DND-41 (cell line): ENCODE data around the gene MCOLN1.

Experiments used
- ATAC-seq: fragments of 200-7000 bp; cut with Tn5 transposase; 3 replicates; pipeline ENCODE4 v1.9.1; 2021; ENCODE audit warnings: low read depth; ENCODE audit not compliant: insufficient read depth
- DNase-seq: peaks from one replicate; pipeline ENCODE4 v3.0.0-alpha.2; 2020
- H2AFZ ChIP-seq: 2 replicates; pipeline ENCODE4 v1.6.0; 2012; ENCODE audit warnings: low read depth, low read length
- H3K27ac ChIP-seq: 2 replicates; pipeline ENCODE4 v1.5.1; 2012; ENCODE audit warnings: low read length, inconsistent platforms
- H3K27me3 ChIP-seq: fragments of 200-600 bp; sonication (generic); 2 replicates; pipeline ENCODE4 v1.6.0; 2012; ENCODE audit warnings: low read length, mild to moderate bottlenecking, inconsistent platforms; ENCODE audit not compliant: insufficient read depth, poor library complexity
- H3K36me3 ChIP-seq: 2 replicates; pipeline ENCODE4 v1.5.1; 2012; ENCODE audit warnings: low read length, inconsistent platforms; ENCODE audit not compliant: insufficient read depth
- H3K4me1 ChIP-seq: 2 replicates; pipeline ENCODE4 v1.5.1; 2012; ENCODE audit warnings: mild to moderate bottlenecking, low read length; ENCODE audit not compliant: insufficient read depth
- H3K4me2 ChIP-seq: 2 replicates; pipeline ENCODE4 v1.6.0; 2012; ENCODE audit warnings: mild to moderate bottlenecking, moderate library complexity, low read length, inconsistent platforms; ENCODE audit not compliant: insufficient read depth
- H3K4me3 ChIP-seq, 2 experiments: fragments of 200-600 bp in 1 of 2; shearing (Covaris generic) in 1 of 2; 2 replicates each; pipeline ENCODE4 v1.5.1; 2012 to 2016; ENCODE audit warnings: inconsistent platforms in 2 of 2, low read length in 2 of 2, mild to moderate bottlenecking in 2 of 2, low read depth in 1 of 2, moderate library complexity in 1 of 2
- H3K79me2 ChIP-seq: 2 replicates; pipeline ENCODE4 v1.6.0; 2012; ENCODE audit warnings: low read length, inconsistent platforms; ENCODE audit not compliant: insufficient read depth
- H3K9ac ChIP-seq: 2 replicates; pipeline ENCODE4 v1.6.0; 2012; ENCODE audit warnings: low read depth, mild to moderate bottlenecking, inconsistent platforms, low read length, moderate library complexity
- H3K9me3 ChIP-seq: 2 replicates; pipeline ENCODE4 v1.5.1; 2012; ENCODE audit warnings: low read length, moderate library complexity, mild to moderate bottlenecking, inconsistent platforms; ENCODE audit not compliant: insufficient read depth, severe bottlenecking
- H4K20me1 ChIP-seq: 2 replicates; pipeline ENCODE4 v1.6.0; 2012; ENCODE audit warnings: low read length; ENCODE audit not compliant: insufficient read depth
- EZH2 ChIP-seq: IDR thresholded peaks from 3 replicates; pipeline ENCODE4 v1.6.1; 2012; ENCODE audit warnings: borderline replicate concordance, low read depth, mild to moderate bottlenecking, moderate library complexity, low read length, inconsistent platforms; ENCODE audit not compliant: severe bottlenecking
- TF ChIP-seq, protein P1 (sequence below): IDR thresholded peaks from 2 replicates; pipeline ENCODE4 v1.5.1; 2012; ENCODE audit warnings: borderline replicate concordance, low read length, moderate library complexity, mild to moderate bottlenecking; ENCODE audit not compliant: poor library complexity, severe bottlenecking; ENCODE audit errors: extremely low read depth

MCOLN1 gene

GRCh38 chr19:7524523-7524922 lies 2.1 kb downstream of the MCOLN1 start:
- TF ChIP-seq EZH2, result no peak
- TF ChIP-seq, protein P1, sequence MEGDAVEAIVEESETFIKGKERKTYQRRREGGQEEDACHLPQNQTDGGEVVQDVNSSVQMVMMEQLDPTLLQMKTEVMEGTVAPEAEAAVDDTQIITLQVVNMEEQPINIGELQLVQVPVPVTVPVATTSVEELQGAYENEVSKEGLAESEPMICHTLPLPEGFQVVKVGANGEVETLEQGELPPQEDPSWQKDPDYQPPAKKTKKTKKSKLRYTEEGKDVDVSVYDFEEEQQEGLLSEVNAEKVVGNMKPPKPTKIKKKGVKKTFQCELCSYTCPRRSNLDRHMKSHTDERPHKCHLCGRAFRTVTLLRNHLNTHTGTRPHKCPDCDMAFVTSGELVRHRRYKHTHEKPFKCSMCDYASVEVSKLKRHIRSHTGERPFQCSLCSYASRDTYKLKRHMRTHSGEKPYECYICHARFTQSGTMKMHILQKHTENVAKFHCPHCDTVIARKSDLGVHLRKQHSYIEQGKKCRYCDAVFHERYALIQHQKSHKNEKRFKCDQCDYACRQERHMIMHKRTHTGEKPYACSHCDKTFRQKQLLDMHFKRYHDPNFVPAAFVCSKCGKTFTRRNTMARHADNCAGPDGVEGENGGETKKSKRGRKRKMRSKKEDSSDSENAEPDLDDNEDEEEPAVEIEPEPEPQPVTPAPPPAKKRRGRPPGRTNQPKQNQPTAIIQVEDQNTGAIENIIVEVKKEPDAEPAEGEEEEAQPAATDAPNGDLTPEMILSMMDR, result no peak
- ATAC-seq, result no peak

DNA sequence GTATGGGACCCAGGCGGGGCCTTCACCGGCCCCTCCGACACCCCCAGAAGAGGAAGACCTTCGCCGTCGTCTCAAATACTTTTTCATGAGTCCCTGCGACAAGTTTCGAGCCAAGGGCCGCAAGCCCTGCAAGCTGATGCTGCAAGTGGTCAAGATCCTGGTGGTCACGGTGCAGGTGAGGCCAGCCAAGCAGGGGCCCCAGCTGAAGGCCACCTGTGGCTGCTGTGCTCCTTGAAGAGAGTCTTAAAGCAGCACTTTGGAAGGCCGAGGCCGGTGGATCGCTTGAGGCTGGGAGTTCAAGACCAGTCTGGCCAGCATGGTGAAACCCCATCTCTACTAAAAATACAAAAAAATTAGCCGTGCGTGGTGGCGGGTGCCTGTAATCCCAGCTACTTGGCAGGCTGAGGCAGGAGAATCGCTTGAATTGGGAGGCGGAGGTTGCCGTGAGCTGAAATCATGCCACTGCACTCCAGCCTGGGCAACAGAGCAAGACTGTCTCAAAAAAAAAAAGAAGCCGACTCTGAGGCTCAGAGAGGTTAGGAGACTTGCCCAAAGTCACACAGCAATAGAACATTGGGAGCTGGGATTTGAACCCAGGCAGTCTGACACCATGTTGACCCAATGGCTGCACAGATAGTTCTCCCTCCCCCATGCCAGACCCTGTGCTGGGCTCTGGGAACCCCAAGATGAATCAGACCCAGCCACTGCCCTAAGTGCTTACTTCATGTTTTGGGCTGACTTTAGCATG lies 2.7 kb downstream of the MCOLN1 start:
- Histone ChIP-seq H3K4me1 (peaks cover 24% of the 10 kb centered on the region), H3K4me3 (no peak overlapping the region), H3K9me3 (no peaks in the 10 kb centered on the region), H3K27me3 (no peaks in the 10 kb centered on the region), H3K27ac (no peak overlapping the region), H3K36me3 (peaks cover 44% of the 10 kb centered on the region), H3K4me2 (no peak overlapping the region), H3K9ac (no peak overlapping the region), H3K79me2 (peaks cover 18% of the 10 kb centered on the region), H4K20me1 (no peaks in the 10 kb centered on the region; the same call in 1 of the 2 replicates), H2AFZ (no peak overlapping the region)
- no peak for DNase-seq
- TF ChIP-seq EZH2, result no peak
- TF ChIP-seq, protein P1, result no peak
- no peak for ATAC-seq

More at GRCh38 chr19:7524523-7524922, 2.1 kb downstream of the MCOLN1 start:
- no peak overlapping the region for H3K4me3 ChIP-seq
- H3K79me2 ChIP-seq, result peaks cover 18% of the 10 kb centered on the region
- H3K9ac ChIP-seq, result no peak overlapping the region
- H3K27ac ChIP-seq, result no peak overlapping the region
- H3K4me2 ChIP-seq, result no peak overlapping the region
- H3K9me3 ChIP-seq, result no peaks in the 10 kb centered on the region
- H2AFZ ChIP-seq, result no peak overlapping the region
- H3K4me1 ChIP-seq, result peaks cover 24% of the 10 kb centered on the region
- no peak for DNase-seq
- no peaks in the 10 kb centered on the region for H3K27me3 ChIP-seq
- peaks cover 45% of the 10 kb centered on the region for H3K36me3 ChIP-seq
- H4K20me1 ChIP-seq, result no peaks in the 10 kb centered on the region; the same call in 1 of the 2 replicates

DNA sequence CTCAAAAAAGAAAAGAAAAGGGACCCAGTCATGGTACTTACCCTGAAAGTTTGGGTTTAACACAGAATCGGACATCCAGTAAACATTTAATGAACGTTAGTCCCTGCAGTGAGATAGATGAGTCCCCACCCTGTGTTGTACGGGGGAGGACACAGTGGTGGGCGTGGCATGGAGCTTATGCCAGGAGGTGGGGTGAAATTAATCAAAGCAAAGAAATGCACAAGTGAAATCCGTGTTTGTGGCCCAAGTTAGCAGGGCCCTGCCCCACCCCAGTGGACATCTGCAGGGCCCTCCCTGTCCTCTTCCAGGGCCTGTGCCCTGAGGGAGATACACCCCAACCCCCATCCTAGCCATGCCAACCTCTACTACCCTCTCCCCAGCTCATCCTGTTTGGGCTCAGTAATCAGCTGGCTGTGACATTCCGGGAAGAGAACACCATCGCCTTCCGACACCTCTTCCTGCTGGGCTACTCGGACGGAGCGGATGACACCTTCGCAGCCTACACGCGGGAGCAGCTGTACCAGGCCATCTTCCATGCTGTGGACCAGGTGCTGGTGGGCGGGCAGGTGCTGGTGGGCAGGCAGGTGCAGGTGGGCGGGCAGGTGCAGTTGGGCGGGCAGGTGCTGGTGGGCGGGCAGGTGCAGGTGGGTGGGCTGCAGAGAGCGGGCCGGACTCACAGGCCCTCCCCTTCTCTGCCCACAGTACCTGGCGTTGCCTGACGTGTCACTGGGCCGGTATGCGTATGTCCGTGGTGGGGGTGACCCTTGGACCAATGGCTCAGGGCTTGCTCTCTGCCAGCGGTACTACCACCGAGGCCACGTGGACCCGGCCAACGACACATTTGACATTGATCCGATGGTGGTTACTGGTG lies 3.9 kb downstream of the MCOLN1 start:
- no peaks in the 10 kb centered on the region; the same call in 1 of the 2 replicates for H4K20me1 ChIP-seq
- TF ChIP-seq EZH2, result no peak
- TF ChIP-seq, protein P1, result no peak
- H3K9ac ChIP-seq, result no peak overlapping the region
- peaks cover 48% of the 10 kb centered on the region for H3K36me3 ChIP-seq
- no peak overlapping the region for H3K27ac ChIP-seq
- H3K27me3 ChIP-seq, result no peaks in the 10 kb centered on the region
- ATAC-seq, result no peak
- no peaks in the 10 kb centered on the region for H3K9me3 ChIP-seq
- no peak for DNase-seq
- no peak overlapping the region for H3K4me2 ChIP-seq
- H3K4me3 ChIP-seq, result no peak overlapping the region
- no peak overlapping the region for H2AFZ ChIP-seq
- peaks cover 24% of the 10 kb centered on the region for H3K4me1 ChIP-seq
- H3K79me2 ChIP-seq, result peaks cover 18% of the 10 kb centered on the region
